Measurements from ENCODE around the gene TM9SF2.

TM9SF2 gene

DNA sequence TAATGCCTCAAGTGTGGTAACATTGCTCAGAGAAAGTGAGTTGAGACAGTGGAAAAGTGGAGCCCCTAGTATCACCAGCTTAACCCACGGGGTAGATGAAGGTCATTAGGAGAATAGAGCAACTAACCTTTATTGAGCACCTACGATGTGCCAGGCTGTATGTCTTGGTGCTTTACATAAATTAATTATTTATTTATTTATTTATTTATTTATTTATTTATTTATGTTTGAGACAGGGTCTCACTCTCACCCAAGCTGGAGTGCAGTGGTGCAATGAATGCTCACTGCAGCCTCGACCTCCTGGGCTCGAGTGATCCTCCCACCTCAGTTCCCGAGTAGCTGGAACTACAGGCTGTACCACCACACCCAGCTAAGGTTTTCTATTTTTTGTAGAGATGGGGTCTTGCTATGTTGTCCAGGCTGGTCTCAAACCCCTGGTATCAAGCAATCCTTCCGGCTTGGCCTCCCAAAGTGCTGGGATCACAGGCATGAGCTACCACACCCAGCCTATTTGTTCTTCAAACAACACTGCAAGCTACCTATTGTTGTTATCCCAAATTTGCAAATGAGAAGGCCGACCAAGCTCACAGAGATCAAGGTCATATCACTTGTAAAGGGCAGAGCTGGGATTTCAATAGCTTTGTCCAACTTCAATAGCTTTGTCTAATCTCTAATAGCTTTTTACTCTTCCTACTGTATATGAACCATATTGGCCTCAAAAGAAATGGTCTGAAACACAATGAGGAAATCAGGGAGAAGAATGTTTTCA lies 79.4 kb downstream of the TM9SF2 start:
- no peak for DNase-seq

DNA sequence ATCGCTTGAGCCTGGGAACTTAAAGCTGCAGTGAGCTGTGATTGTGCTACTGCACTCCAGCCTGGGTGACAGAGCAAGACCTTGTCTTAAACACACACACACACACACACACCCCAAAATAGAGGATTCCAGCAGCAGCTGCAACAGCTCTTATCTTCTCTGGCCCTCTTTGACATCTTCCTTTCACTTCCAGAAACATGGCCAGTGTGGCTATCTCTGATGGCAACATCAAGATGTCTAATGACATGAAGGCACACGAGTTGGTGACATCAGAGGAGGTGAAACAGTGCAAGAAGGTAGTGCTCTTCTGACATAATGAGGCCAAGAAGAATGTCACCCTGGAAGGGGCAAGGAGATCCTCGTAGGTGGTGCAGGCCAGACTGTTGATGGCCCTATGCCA lies 81.2 kb downstream of the TM9SF2 start:
- no peak for DNase-seq

DNA sequence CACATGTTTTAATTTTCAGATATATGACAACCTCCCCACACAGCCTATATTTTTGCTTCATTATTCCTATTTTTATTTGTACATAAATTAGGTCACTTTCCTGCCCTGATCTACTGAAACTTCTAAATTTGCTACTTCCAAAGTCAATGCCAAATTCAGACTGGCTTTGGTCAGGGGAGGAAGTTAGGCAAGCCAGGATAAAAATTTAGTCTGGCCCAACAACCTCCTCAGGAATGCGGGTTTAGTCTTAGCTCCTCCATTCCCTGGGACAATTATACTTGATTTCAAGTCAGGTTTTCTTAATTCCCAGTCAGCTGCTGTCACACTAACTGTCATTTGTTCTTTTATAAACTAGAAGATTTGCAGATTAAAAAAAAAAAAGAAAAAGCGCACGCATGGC lies 84.3 kb downstream of the TM9SF2 start:
- no peak for DNase-seq

DNA sequence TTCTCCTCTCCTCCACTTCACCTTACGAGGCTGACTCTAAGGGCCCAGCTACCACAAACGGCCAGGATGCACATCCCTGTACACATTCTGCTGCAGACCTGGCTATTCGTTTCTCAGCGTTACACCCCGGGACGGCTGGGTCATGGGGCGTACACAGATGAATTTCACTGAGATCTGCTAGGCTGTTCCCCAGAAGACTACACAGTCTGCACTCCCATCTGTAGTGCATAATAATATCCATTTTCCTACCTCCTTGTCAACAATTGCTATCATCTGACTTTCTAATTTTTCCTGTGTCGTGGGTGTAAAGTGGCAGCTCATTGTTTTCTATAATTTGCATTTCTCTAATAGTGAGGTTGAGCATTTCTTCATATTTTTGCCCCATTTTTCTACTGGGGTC lies 85.7 kb downstream of the TM9SF2 start:
- DNase-seq: no peak

DNA sequence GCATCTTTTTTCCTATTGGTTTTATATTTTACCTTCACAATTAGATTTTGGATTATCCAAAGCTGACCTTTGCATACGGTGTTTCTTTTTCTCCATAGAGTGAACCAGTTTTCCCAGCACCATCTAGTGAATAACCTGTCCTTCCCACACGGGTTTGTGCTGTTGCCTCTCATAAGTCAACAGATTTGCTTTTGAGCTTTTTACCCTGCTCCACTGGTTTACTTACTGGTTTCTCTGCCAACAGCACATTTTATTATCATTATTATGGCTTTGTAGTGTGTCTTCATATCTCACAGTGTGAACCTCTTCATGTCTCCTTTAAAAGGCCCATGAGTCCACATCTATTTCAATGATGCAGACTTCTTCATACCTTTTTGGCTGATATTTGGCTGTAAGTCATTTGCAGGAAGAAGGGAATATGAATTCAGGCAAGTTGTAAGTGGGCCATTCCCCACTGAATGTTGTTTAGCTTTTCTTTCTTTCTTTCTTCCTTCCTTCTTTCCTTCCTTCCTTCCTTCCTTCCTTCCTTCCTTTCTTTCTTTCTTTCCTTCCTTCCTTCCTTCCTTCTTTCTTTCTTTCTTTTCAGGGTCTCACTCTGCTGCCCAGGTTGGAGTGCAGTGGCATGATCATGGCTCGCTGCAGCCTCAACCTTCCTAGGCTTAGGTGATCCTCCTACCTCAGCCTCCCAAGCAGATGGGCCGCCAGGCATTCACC lies 86.8 kb downstream of the TM9SF2 start:
- no peak for DNase-seq

DNA sequence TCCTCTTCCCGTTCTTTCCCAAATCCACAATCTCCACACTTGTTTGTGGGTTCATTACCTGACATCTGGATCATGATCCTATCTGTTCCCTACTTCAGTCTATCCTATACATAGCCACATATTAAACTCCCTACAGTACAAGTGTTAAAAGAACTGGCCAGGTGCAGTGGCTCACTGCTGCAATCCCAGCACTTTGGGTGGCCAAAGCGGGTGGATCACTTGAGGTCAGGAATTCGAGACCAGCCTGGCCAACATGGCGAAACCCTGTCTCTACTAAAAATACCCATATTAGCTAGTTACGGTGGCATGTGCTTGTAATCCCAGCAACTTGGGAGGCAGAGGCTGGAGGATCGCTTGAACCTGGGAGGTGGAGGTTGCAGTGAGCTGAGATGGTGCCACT lies 88.3 kb downstream of the TM9SF2 start:
- DNase-seq: no peak

DNA sequence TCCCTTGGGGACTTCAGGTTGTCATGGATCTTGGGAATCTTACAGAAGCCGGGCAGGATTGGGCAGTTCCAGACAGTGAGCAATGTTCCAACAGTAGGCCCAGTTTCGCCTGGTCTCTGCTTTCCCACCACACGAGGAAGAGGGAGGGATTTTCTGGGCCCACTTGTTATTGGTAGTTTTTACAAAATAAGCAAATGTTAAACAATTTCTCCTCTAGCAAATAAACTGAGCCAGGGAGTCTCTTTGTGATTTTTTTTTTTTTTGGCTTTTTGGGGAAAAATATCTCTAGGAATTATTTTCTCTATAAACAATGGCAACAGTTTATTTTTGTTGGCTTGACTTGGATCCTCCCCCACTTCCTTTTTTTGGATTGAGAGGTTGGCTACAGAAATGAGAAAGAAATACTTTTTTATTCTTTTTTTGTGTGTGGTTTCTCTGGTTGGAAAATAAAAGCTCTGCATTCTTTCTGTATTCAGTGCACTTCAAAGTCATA lies 89.3 kb downstream of the TM9SF2 start:
- no peak for DNase-seq

DNA sequence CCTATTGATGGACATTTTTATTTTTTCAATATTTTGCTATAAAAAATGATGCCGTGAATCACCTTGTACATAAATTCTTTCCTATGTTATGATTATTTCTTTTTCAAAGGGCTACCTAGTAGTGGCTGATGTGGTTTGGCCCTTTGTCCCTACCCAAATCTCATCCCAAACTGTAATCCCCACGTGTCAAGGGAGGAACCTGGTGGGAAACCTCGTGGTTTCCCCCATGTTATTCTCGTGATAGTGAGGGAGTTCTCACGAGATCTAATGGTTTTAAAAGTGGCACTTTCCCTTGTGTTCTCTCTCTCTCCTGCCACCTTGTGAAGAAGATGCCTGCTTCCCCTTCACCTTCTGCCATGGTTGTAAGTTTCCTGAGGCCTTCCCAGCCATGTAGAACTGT lies 94.9 kb downstream of the TM9SF2 start:
- no peak for DNase-seq

DNA sequence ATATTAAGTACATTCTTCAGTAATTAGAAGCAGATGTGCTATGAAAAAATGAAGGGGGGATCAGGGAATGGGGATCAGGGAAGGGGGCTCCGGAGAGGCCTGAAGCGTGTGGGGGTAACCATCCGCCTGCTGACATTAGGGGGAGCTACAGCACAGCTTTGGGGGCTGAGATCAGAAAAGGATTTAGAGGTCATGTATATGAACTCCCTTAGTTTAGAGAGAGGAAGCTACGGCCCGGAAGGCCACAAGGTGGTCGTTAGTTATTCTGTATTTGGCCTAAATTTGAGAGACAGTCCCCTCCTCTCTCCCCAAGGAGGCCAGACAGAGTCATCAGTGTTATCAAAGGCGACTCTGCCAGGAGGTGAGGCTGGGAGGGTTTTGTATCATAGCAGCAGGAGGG lies 99.0 kb downstream of the TM9SF2 start:
- DNase-seq: no peak

DNA sequence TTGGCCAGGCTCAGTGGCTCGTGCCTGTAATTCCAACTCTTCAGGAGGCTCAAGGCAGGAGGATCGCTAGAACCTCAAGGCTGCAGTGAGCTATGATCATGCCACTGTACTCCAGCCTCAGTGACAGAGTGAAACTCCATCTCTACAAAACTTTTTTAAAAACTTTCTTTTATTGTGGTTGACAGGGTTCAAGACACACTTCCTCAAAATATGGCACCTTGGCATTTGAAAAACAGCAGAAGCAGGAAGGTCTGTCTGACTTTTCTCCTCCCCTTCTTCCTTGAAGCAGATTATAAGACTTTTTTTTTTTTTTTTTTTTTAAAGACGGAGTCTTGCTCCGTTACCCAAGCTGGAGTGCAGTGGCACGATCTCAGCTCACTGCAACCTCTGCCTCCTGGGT lies 100.3 kb downstream of the TM9SF2 start:
- DNase-seq: no peak

DNA sequence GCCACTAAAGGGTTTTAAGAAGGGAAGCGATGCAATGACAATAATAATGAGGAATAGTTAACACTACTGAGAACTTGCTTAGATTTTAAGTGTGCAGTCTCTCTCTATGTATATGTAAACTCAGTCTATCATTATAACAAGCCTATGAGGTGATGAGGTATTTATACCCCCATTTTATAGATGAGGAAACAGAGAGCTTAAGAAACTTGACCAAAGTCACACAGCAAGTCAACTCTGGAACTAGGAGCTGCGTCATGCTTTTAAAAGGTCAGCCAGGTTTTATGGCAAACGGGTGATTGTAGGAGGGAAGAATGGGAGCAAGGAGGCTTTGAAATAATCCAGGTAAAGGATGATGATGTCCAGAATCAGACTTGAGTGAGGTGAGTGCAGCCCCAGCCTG lies 103.4 kb downstream of the TM9SF2 start:
- no peak for DNase-seq

DNA sequence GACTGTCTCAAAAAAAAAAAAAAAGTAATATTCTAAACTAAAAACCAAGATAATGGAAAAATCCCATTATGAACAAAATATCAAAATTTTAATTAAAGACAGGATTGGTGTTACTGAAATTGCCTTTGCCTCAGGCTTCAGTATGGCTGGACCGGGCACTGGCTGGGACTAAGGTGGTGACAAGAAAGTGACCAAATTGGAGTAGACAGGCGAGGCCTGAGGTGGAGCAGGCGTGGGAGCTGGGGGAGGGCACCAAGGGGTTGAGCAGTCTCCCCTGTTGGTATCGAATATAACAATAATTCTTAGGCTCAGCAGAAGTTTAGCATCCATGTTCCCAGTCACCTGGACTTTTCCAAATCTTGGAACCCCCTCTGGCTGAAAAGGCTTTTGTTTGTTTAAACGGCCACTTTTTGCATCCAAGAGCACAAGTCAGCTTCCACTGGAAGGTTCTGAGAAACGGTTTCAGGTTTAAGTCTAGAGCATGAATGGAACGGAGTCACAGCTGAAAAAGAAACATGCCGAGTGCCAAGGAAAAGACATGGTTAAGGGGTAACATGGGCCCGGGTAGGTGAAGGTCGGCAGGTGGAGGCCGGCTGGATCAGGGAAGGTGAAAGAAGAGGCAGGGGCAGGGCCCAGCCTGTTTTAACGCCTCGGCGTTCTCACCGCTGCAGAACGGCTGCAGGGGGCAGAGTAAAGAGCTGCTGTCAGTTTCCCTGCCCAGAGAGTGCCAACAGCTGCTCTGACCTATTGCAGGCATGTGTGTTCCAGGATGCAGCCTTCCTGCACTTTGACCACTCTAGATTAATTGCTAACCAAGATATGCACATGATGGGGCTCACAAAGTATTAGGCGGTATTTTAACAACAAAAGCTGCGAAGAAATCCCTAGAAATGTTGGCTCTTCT lies 104.4 kb downstream of the TM9SF2 start:
- no peak for DNase-seq

DNA sequence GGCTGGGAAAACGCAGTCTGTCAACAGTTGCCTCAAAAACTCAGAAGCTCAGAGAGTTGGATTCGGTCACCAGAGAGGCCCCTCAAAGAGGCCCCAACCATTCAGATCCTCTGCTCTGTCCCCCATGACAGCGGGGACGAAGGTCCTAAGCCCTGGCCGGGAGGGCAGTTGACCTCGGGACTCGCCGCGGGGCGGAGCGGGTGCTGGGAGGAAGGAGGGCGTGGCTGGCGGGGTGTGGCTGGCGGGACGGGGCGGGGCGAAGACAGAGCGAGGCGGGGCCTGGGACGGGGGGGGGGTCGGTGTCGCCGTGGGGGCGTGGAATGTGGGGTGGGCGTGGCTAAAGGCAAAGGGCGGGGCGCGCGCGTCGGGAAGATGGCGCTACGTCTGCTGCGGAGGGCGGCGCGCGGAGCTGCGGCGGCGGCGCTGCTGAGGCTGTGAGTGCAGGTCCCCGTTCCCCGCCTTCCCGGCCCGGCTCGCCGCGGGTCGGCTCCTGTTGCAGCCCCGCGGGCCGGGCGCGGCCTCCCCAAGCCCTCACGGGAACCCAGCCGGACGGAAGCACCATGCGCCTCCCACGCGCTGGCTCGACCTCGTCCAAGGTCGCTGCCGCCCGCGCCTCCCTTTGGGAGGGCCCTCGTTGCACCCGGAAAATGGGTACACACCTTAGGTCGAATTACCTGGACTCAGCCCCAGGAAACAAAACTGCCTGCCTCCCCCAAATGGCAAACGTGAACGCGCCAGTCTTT lies 105.2 kb downstream of the TM9SF2 start, which contains the start of gene CLYBL:
CLYBL (plus strand) TSS at position 367 of the 743 bp plus-strand sequence.
- DNase-seq: peak; percentile 79

DNA sequence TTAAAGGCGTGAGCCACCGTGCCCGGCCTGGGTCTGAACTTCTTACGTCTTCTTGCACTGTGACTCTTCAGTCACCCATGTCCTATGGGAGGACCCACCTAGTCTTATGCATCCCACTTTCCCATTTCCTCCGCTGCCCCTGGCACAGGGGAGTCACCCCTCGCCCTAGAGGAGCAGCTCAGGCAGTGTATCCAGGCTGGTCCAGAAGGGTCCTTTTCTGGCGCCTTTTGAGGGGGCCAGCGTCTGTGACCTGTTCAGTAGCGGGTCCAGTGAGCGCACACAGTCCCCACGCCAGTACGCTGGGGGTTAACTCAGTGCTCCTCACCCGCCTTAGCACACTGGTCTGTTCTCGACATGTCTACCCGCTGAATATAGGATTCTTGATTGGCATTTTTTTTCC lies 107.1 kb downstream of the TM9SF2 start:
- DNase-seq: no peak

DNA sequence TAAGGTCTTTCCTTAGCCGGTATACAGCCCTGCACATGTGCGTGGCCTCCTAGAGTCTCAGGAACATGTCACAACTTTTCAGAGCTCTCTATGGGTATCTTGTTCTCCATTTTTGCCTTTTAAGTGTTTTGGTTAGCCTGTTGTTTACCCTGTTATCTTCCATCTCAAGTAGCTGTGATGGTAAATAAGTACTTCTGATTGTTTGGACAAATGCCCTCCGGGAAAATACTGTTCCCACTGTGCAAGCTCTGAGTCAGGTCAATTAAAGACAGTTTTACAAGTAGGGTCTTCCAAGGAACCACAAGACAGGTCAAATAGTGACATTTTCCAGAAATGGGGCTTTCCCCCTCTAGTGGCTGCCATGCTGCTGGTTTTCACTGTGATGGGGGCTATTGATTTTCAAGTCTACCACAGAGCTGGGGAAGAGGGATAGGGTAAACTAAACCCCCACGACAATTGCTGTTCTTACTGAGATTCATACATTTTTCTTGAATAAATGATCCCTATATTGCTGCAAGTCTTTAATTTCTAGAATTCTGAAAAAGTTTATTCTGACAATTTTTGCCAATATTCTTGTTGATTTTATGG lies 109.5 kb downstream of the TM9SF2 start:
- no peak for DNase-seq

All from GF-D8 (cell line).